Hematopoietic multipotent progenitor cell treated with erythropoietin and hydrocortisone succinate and interleukin-3 and kit ligand, for 17 days (in vitro differentiated cells): ENCODE data around the gene TNFSF4.
"Not testable (repeated sequence)": the region's sequence is repeated elsewhere in the genome, so short reads cannot be mapped to it uniquely, and the experiment has no call there.

Experiments used
- DNase-seq: peaks from one replicate; pipeline ENCODE4 v3.0.0-alpha.2; 2015; ENCODE audit warnings: low spot score

TNFSF4 gene

GRCh38 chr1:173163222-173163621 lies 43.9 kb downstream of the TNFSF4 start:
- no peak for DNase-seq

- DNase-seq = no peak
These were observed 44.5 kb downstream of the TNFSF4 start for GRCh38 chr1:173162601-173163000.

GRCh38 chr1:173161510-173162221 lies 45.5 kb downstream of the TNFSF4 start:
- no peak for DNase-seq

GRCh38 chr1:173153964-173154363 lies 53.2 kb downstream of the TNFSF4 start:
- DNase-seq = not testable (repeated sequence)

- no peak for DNase-seq
These were observed 53.6 kb downstream of the TNFSF4 start for GRCh38 chr1:173153503-173153902.

GRCh38 chr1:173152598-173152997 lies 54.5 kb downstream of the TNFSF4 start:
- no peak for DNase-seq

GRCh38 chr1:173150795-173151194 lies 56.3 kb downstream of the TNFSF4 start:
- no peak for DNase-seq

- DNase-seq = no peak
These were observed 57.2 kb downstream of the TNFSF4 start for GRCh38 chr1:173149887-173150286.

GRCh38 chr1:173148971-173149370 lies 58.2 kb downstream of the TNFSF4 start:
- DNase-seq = no peak

GRCh38 chr1:173148545-173148944 lies 58.6 kb downstream of the TNFSF4 start:
- DNase-seq = no peak

GRCh38 chr1:173140733-173141132 lies 66.4 kb downstream of the TNFSF4 start:
- no peak for DNase-seq

GRCh38 chr1:173139706-173140105 lies 67.4 kb downstream of the TNFSF4 start:
- DNase-seq = no peak

- no peak for DNase-seq
These were observed 69.9 kb downstream of the TNFSF4 start for GRCh38 chr1:173137107-173137706.

- DNase-seq = no peak
These were observed 72.3 kb downstream of the TNFSF4 start for GRCh38 chr1:173134800-173135199.

GRCh38 chr1:173134029-173134428 lies 73.1 kb downstream of the TNFSF4 start:
- no peak for DNase-seq
